Fibroblast of pulmonary artery (primary cell): ENCODE data around the gene GYPC.

Experiments used
- DNase-seq: peaks from one replicate; pipeline ENCODE4 v3.0.0-alpha.2; 2010; ENCODE audit warnings: low read depth
- H3K4me3 ChIP-seq: replicated peaks from 2 replicates; pipeline ENCODE4 v1.5.1; 2011; ENCODE audit warnings: low read depth, mild to moderate bottlenecking, control low read depth, low read length, moderate library complexity
- TF ChIP-seq, protein P1 (sequence below): IDR thresholded peaks from 2 replicates; pipeline ENCODE4 v1.5.1; 2011; ENCODE audit warnings: mild to moderate bottlenecking, control low read depth, low read length, inconsistent platforms; ENCODE audit errors: missing control alignments

The GYPC gene

DNA sequence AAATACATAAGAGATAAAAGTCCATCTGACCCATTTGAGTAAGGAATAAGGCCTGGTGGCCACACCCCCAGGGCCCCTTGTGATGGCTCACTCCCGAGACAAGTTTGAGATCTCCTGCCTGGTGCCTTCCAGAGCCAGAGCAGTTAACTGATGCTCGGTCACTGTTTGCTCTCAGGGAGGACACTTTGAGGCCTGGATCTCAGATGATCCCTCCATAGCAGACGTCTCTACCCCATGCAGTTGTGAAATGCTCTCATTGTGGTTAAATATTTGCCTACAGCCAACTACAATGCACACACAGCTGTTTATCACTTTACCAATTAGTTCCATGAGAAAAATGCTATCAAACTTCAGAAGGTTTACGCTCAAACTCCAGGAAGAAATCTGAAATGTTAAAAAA is 12.3 kb downstream of the GYPC start:
- no peak overlapping the region for H3K4me3 ChIP-seq
- TF ChIP-seq, protein P1, sequence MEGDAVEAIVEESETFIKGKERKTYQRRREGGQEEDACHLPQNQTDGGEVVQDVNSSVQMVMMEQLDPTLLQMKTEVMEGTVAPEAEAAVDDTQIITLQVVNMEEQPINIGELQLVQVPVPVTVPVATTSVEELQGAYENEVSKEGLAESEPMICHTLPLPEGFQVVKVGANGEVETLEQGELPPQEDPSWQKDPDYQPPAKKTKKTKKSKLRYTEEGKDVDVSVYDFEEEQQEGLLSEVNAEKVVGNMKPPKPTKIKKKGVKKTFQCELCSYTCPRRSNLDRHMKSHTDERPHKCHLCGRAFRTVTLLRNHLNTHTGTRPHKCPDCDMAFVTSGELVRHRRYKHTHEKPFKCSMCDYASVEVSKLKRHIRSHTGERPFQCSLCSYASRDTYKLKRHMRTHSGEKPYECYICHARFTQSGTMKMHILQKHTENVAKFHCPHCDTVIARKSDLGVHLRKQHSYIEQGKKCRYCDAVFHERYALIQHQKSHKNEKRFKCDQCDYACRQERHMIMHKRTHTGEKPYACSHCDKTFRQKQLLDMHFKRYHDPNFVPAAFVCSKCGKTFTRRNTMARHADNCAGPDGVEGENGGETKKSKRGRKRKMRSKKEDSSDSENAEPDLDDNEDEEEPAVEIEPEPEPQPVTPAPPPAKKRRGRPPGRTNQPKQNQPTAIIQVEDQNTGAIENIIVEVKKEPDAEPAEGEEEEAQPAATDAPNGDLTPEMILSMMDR, result no peak
- peak; percentile 12 for DNase-seq

DNA sequence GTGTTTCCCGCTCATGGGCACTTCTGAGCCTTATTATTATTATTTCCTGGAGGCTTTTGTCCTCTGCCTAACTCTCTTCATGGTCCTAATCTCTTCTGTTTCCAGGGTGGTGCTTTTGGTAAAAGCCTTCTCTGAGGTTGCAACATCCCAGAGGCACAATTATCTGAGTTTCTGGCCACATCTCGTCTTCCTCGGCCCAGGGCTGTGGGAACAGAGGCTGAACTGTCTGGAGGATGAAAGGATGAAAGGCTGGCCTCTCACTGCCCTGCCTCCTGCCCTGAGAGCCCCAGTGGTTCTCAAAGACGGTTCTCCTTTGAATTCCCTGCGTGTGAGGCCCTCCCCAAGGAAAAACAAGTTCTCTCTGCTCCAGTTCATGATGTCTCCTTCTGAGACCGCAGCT is 13.8 kb downstream of the GYPC start:
- TF ChIP-seq, protein P1, result no peak
- DNase-seq, result peak; percentile 53
- H3K4me3 ChIP-seq, result no peak overlapping the region

DNA sequence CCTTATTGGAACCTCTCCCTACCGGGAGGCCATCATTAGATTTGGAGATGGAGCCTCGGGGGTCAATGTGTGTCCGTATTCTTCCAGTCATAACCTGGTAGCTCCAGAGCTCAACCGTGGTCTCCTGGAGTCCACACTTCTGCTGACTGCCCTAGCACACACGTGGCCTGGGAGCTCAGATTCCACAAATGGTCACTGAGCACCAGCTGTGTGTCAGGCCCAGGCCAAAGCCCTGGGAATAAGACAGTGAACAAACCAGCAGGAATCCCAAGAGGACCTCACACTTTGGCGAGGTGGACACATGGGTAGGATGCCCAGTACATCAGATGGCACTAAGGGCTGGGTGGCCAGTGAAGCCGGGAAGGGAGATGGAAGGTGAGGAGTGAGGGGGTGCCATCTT is 15.5 kb downstream of the GYPC start:
- DNase-seq, result no peak
- H3K4me3 ChIP-seq, result no peak overlapping the region
- TF ChIP-seq, protein P1, result no peak

DNA sequence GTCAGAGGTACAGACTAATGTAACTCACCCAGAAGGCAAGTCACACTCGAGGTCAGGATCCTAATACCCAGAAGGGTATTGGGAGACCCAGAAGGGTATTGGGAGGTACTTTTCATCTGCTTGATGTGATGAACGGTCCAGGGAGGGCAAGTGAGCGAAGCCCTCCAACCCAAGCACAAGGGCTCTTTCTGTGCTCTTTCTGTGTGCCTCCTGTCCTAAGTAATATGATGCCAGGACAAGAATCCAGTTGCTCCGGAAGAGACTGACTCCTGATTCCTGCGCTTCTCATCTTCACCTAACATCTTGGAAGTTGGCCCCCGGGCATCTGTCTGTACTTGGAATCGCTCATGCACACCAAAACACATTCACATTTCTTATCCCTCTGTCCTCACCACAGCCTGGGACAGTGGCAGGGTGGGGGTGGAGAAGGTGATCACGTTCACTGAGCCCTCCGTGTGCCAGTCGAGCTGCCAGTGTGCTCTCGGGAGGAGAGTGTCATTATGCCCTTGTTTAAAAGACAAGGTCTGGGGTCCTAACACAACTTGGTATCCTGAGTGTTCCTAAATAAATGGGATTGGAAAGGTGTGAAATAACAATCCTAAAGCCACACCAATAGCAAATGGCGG is 17.1 kb downstream of the GYPC start:
- TF ChIP-seq, protein P1, result no peak
- no peak for DNase-seq
- no peak overlapping the region for H3K4me3 ChIP-seq

DNA sequence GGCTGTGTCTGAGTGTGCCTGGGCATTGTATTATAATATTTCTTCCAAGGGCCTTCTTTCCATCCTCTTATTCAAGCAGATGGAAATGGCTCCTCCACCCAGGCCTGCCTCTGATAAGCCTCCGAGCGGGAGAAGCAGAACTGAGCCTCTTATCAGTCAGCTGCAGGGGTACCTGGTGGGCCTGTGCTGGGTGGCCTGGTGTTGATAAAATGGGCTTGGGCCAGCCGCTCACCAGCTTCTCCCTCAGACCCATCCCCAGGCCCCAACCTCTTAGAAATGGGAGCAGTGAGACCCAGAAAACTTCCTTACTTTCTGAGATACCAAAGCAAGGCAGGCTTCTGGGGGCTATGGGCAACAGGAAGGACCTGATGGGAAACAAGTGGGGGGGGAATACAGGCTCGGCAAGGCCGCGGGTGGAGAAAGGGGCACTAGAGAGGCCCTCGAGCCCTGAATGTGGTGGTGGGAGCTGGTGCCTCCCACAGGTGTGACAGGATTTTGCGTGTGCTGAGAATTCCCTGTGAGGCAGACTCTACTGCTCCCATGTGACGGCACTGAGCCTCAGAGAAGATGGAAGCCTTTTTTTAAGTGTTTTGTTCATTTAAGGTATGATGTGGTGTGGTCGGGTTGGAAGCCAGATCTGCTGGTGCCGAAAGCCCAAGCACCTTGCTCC is 18.3 kb downstream of the GYPC start:
- H3K4me3 ChIP-seq, result no peak overlapping the region
- no peak for DNase-seq
- TF ChIP-seq, protein P1, result no peak

DNA sequence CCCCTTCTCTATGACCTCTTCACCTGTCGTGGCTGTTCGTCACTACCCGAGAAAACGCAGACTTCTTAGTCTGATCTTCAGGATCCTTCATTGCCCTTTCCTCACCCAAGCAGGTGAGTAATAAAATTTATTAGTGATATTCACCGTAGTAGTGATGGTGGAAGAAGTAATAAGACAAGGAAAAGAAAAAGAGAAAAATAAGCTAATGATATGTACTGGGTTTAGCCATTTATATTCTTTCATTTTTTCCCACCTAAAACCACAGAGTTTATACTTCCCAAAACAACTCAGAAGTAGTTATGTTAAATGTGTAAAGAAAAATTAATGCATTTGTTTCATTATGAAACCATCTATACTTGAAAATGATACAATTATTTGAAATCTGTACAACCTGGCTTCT is 19.7 kb downstream of the GYPC start:
- TF ChIP-seq, protein P1, result no peak
- no peak overlapping the region for H3K4me3 ChIP-seq
- no peak for DNase-seq
